Measurements from ENCODE around the gene PEBP1.
A peak's percentile ranks its signal among the peaks of the same experiment; 100 is the strongest.

The PEBP1 gene

DNA sequence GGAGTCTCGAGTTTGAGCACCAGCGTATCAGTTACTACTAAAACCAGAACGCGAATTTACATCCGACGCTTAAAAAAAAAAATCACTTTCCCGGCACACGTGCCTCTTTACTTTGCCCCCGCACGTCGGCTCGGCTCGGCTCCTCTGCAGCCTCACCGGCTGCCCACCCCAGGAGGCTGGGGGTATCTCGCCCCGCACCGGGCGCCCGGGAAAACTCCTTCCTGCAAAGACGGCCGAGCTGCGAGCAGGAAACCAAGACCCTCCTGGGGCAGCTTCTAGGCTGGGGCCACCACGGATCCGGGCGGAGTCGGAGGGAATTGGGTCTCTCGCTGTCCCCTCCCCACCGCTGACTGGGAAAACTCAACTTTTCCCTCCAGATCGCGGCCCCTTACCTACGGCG lies 32.7 kb upstream of the PEBP1 start:
- Histone ChIP-seq H4K91ac (ENCODE audit: low read length) (no peak overlapping the region), H3K9ac (ENCODE audit: low read length) (peak overlapping the region; percentile 83), H3K36me3 (ENCODE audit: control insufficient read depth in 1 of 2, insufficient read depth in 2 of 2, low read depth in 1 of 2, low read length in 2 of 2) (no peaks in the 10 kb centered on the region), H3K23ac (ENCODE audit: low read length in 2 of 2) (peak overlapping the region in 1 of 2 experiments; percentile 83), H3K4me3 (ENCODE audit: insufficient read depth in 1 of 2, low read depth in 1 of 2, low read length in 2 of 2) (peak overlapping the region; percentile 76 to 84), H3K79me1 (replicated peaks; ENCODE audit: low read length, poor library complexity, severe bottlenecking) (peaks cover 15% of the 10 kb centered on the region), H3K4me1 (ENCODE audit: control insufficient read depth, insufficient read depth, low read depth, low read length) (peaks cover 14% of the 10 kb centered on the region), H2AK5ac (ENCODE audit: low read length, severe bottlenecking) (no peak overlapping the region), H3K27ac (ENCODE audit: low read length, poor library complexity, severe bottlenecking) (peak overlapping the region; percentile 63), H4K8ac (ENCODE audit: low read length) (no peak overlapping the region), H3K4me2 (ENCODE audit: low read length, poor library complexity, severe bottlenecking) (peak overlapping the region; percentile 100), H2BK15ac (ENCODE audit: low read depth, poor library complexity, severe bottlenecking) (no peak overlapping the region), H3K27me3 (ENCODE audit: control insufficient read depth in 1 of 2, insufficient read depth in 1 of 2, low read length in 2 of 2) (no peaks in the 10 kb centered on the region), H2AFZ (ENCODE audit: low read depth, low read length) (peak overlapping the region; percentile 75), H2BK5ac (ENCODE audit: low read depth, low read length, poor library complexity, severe bottlenecking) (peak overlapping the region; percentile 84), H3K4ac (ENCODE audit: low read depth in 1 of 2, low read length in 2 of 2) (peak overlapping the region in 1 of 2 experiments; percentile 86), H3K18ac (ENCODE audit: low read depth in 1 of 2, low read length in 2 of 2) (peak overlapping the region; percentile 70 to 72), H2BK120ac (ENCODE audit: low read depth, low read length) (peak overlapping the region; percentile 61), H3K14ac (ENCODE audit: low read length in 2 of 2) (peak overlapping the region in 1 of 2 experiments; percentile 72), H2BK12ac (ENCODE audit: low read length in 2 of 2) (peak overlapping the region in 1 of 2 experiments; percentile 21), H3K9me3 (ENCODE audit: control insufficient read depth, low read length) (no peaks in the 10 kb centered on the region)
- WGBS, result under 1% methylated on average over 29 of the region's 32 CpGs
- no peak for DNase-seq

DNA sequence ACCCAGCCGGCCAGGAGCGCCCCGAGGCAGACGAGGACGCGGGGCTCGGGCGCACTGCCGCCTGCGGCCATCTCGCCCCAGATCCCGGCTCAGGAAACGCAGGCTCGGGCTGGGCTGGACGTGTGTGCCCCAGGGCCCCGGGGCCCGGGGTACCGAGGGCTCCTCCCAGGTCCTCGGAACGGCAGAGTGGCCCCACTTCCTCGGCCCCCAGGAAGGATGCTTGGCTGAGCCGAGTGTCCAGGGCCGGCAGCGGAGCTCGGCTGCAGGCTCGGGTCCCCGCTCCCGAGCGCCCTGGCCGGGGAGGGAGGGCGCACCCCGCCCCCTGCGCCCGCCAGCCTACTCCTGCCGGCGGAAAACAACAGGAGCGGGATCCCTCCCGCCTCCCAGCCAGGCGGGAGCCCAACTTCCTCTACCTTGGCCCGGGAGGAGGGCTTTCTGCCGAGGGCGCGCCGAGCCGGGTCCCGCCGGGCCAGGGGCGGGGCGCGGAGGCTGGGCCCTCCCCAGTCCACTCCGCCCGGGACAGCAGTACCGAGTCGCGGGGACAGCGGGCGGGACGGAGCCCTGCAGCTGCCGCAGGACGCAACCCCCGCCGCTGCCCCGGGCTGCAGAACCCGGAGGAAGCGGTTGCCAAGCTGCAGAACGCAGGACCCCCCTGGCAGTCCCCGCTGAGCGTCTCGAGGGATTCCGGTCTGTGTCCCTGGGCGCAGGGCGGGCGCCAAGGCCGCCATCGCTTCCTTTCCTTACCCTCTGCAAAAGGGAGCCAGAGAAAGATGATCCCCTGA lies 32.1 kb upstream of the PEBP1 start, which contains the start of gene VSIG10:
Gene VSIG10, minus strand, starts transcription at position 411 of the 782 bp plus-strand sequence. Its CDS starts 340 bp downstream, at position 71.
- H3K9ac ChIP-seq (ENCODE audit: low read length), result peak within 1 kb of the TSS; percentile 83
- no peaks in the 10 kb centered on the region for H3K27me3 ChIP-seq (ENCODE audit: control insufficient read depth in 1 of 2, insufficient read depth in 1 of 2, low read length in 2 of 2)
- under 1% methylated on average over 63 of the region's 75 CpGs for WGBS

DNA sequence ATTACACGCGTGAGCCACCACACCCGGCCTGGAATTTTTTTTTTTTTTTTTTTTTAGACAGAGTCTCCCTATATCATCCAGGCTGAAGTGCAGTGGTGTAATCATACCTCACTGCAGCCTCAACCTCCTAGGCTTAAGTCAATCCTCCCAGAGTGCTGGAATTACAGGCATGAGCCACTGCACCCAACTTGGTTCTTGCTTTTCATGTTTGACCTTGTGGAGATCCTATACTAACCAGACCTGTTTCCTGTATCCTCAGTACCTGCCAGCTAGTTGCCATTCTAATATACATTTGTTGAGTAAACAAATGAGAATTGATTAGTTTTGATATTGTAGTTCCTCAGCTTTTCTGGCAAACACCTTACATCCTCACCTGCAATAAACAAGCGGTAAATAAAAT lies 28.9 kb upstream of the PEBP1 start:
- H3K14ac ChIP-seq (ENCODE audit: low read length in 2 of 2), result no peak overlapping the region
- H3K4ac ChIP-seq (ENCODE audit: low read depth in 1 of 2, low read length in 2 of 2), result no peak overlapping the region
- H2BK12ac ChIP-seq (ENCODE audit: low read length in 2 of 2), result no peak overlapping the region
- H3K4me3 ChIP-seq (ENCODE audit: insufficient read depth in 1 of 2, low read depth in 1 of 2, low read length in 2 of 2), result no peak overlapping the region
- no peak overlapping the region for H3K18ac ChIP-seq (ENCODE audit: low read depth in 1 of 2, low read length in 2 of 2)
- no peaks in the 10 kb centered on the region for H3K9me3 ChIP-seq (ENCODE audit: control insufficient read depth, low read length)
- 90% methylated on average over 4 of the region's 4 CpGs for WGBS
- no peak overlapping the region for H4K8ac ChIP-seq (ENCODE audit: low read length)
- no peaks in the 10 kb centered on the region for H3K36me3 ChIP-seq (ENCODE audit: control insufficient read depth in 1 of 2, insufficient read depth in 2 of 2, low read depth in 1 of 2, low read length in 2 of 2)
- DNase-seq, result no peak
- no peaks in the 10 kb centered on the region for H3K27me3 ChIP-seq (ENCODE audit: control insufficient read depth in 1 of 2, insufficient read depth in 1 of 2, low read length in 2 of 2)
- no peak overlapping the region for H2AK5ac ChIP-seq (ENCODE audit: low read length, severe bottlenecking)
- H3K23ac ChIP-seq (ENCODE audit: low read length in 2 of 2), result no peak overlapping the region
- H2BK120ac ChIP-seq (ENCODE audit: low read depth, low read length), result no peak overlapping the region
- H3K4me1 ChIP-seq (ENCODE audit: control insufficient read depth, insufficient read depth, low read depth, low read length), result peaks cover 12% of the 10 kb centered on the region
- no peak overlapping the region for H3K9ac ChIP-seq (ENCODE audit: low read length)
- no peak overlapping the region for H2AFZ ChIP-seq (ENCODE audit: low read depth, low read length)
- H2BK15ac ChIP-seq (ENCODE audit: low read depth, poor library complexity, severe bottlenecking), result no peak overlapping the region
- H4K91ac ChIP-seq (ENCODE audit: low read length), result no peak overlapping the region
- no peak overlapping the region for H3K4me2 ChIP-seq (ENCODE audit: low read length, poor library complexity, severe bottlenecking)
- peaks cover 4% of the 10 kb centered on the region for H3K79me1 ChIP-seq (replicated peaks; ENCODE audit: low read length, poor library complexity, severe bottlenecking)
- H3K27ac ChIP-seq (ENCODE audit: low read length, poor library complexity, severe bottlenecking), result no peak overlapping the region
- no peak overlapping the region for H2BK5ac ChIP-seq (ENCODE audit: low read depth, low read length, poor library complexity, severe bottlenecking)

More for the DNA sequence above, 32.1 kb upstream of the PEBP1 start, which contains the start of gene VSIG10:
- Histone ChIP-seq H4K91ac (ENCODE audit: low read length) (peak within 1 kb of the TSS; percentile 27), H3K18ac (ENCODE audit: low read depth in 1 of 2, low read length in 2 of 2) (peak within 1 kb of the TSS; percentile 70 to 77), H3K79me1 (replicated peaks; ENCODE audit: low read length, poor library complexity, severe bottlenecking) (peaks cover 15% of the 10 kb centered on the region), H2AK5ac (ENCODE audit: low read length, severe bottlenecking) (no peak within 1 kb of the TSS), H2BK12ac (ENCODE audit: low read length in 2 of 2) (peak within 1 kb of the TSS in 1 of 2 experiments; percentile 21), H3K4ac (ENCODE audit: low read depth in 1 of 2, low read length in 2 of 2) (peak within 1 kb of the TSS in 1 of 2 experiments; percentile 86), H3K36me3 (ENCODE audit: control insufficient read depth in 1 of 2, insufficient read depth in 2 of 2, low read depth in 1 of 2, low read length in 2 of 2) (no peaks in the 10 kb centered on the region), H2BK15ac (ENCODE audit: low read depth, poor library complexity, severe bottlenecking) (peak within 1 kb of the TSS; percentile 90), H2AFZ (ENCODE audit: low read depth, low read length) (peak within 1 kb of the TSS; percentile 75), H2BK120ac (ENCODE audit: low read depth, low read length) (peak within 1 kb of the TSS; percentile 61), H3K14ac (ENCODE audit: low read length in 2 of 2) (peak within 1 kb of the TSS in 1 of 2 experiments; percentile 72), H3K4me2 (ENCODE audit: low read length, poor library complexity, severe bottlenecking) (peak within 1 kb of the TSS; percentile 100), H3K4me1 (ENCODE audit: control insufficient read depth, insufficient read depth, low read depth, low read length) (peaks cover 16% of the 10 kb centered on the region), H3K23ac (ENCODE audit: low read length in 2 of 2) (peak within 1 kb of the TSS in 1 of 2 experiments; percentile 83), H3K27ac (ENCODE audit: low read length, poor library complexity, severe bottlenecking) (peak within 1 kb of the TSS; percentile 85), H3K4me3 (ENCODE audit: insufficient read depth in 1 of 2, low read depth in 1 of 2, low read length in 2 of 2) (peak within 1 kb of the TSS; percentile 76 to 84), H4K8ac (ENCODE audit: low read length) (peak within 1 kb of the TSS; percentile 60), H3K9me3 (ENCODE audit: control insufficient read depth, low read length) (no peaks in the 10 kb centered on the region), H2BK5ac (ENCODE audit: low read depth, low read length, poor library complexity, severe bottlenecking) (peak within 1 kb of the TSS; percentile 84)
- peak; percentile 67 for DNase-seq

DNA sequence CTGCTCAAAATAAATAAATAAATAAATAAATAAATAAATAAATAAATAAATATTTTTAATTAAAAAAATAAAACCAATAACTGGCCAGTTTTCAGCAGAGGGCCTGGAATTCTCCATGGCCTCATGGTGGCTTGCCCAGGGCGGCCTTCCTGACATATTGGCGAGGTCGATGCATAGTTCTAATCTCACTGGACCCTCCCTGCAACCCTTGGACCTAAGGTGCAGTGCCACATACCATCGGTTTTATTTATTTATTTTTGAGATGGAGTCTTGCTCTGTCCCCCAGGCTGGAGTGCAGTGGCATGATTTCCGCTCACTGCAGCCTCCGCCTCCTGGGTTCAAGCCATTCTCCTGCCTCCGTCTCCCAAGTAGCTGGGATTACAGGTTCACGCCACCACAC lies 28.2 kb upstream of the PEBP1 start:
- Histone ChIP-seq H3K4me2 (ENCODE audit: low read length, poor library complexity, severe bottlenecking) (no peak overlapping the region), H3K36me3 (ENCODE audit: control insufficient read depth in 1 of 2, insufficient read depth in 2 of 2, low read depth in 1 of 2, low read length in 2 of 2) (no peaks in the 10 kb centered on the region), H2AFZ (ENCODE audit: low read depth, low read length) (no peak overlapping the region), H2AK5ac (ENCODE audit: low read length, severe bottlenecking) (no peak overlapping the region), H2BK12ac (ENCODE audit: low read length in 2 of 2) (no peak overlapping the region), H2BK120ac (ENCODE audit: low read depth, low read length) (no peak overlapping the region), H3K4me3 (ENCODE audit: insufficient read depth in 1 of 2, low read depth in 1 of 2, low read length in 2 of 2) (no peak overlapping the region), H3K18ac (ENCODE audit: low read depth in 1 of 2, low read length in 2 of 2) (no peak overlapping the region), H3K4me1 (ENCODE audit: control insufficient read depth, insufficient read depth, low read depth, low read length) (peaks cover 6% of the 10 kb centered on the region), H2BK5ac (ENCODE audit: low read depth, low read length, poor library complexity, severe bottlenecking) (no peak overlapping the region), H3K79me1 (replicated peaks; ENCODE audit: low read length, poor library complexity, severe bottlenecking) (peaks cover 4% of the 10 kb centered on the region), H3K9me3 (ENCODE audit: control insufficient read depth, low read length) (no peaks in the 10 kb centered on the region), H3K4ac (ENCODE audit: low read depth in 1 of 2, low read length in 2 of 2) (no peak overlapping the region), H2BK15ac (ENCODE audit: low read depth, poor library complexity, severe bottlenecking) (no peak overlapping the region), H3K27me3 (ENCODE audit: control insufficient read depth in 1 of 2, insufficient read depth in 1 of 2, low read length in 2 of 2) (no peaks in the 10 kb centered on the region), H3K9ac (ENCODE audit: low read length) (no peak overlapping the region), H4K91ac (ENCODE audit: low read length) (no peak overlapping the region), H3K23ac (ENCODE audit: low read length in 2 of 2) (no peak overlapping the region), H4K8ac (ENCODE audit: low read length) (no peak overlapping the region), H3K27ac (ENCODE audit: low read length, poor library complexity, severe bottlenecking) (no peak overlapping the region), H3K14ac (ENCODE audit: low read length in 2 of 2) (no peak overlapping the region)
- 96% methylated on average over 8 of the region's 8 CpGs for WGBS
- DNase-seq, result no peak

All from mesenchymal stem cell (in vitro differentiated cells and primary cell).